KOPT-K1 (cell line): ENCODE measurements around the gene SMC1A.
"Not testable (repeated sequence)": the region's sequence is repeated elsewhere in the genome, so short reads cannot be mapped to it uniquely, and the experiment has no call there.

Experiments
- H3K27ac ChIP-seq: fragments of 200-600 bp; sonication (generic); 2 replicates; pipeline ENCODE4 v1.5.1; 2016; ENCODE audit warnings: antibody characterized with exemption, mild to moderate bottlenecking, low read depth, low read length; ENCODE audit not compliant: poor library complexity, severe bottlenecking
- H3K36me3 ChIP-seq: fragments of 200-600 bp; sonication (generic); 2 replicates; pipeline ENCODE4 v1.5.1; 2017; ENCODE audit warnings: antibody characterized with exemption, mild to moderate bottlenecking, low read length, moderate library complexity; ENCODE audit not compliant: insufficient read depth
- H3K9me3 ChIP-seq: fragments of 200-600 bp; sonication (generic); 2 replicates; pipeline ENCODE4 v1.5.1; 2017; ENCODE audit warnings: antibody characterized with exemption, low read length, mild to moderate bottlenecking; ENCODE audit not compliant: insufficient read depth, poor library complexity, severe bottlenecking

The SMC1A gene

DNA sequence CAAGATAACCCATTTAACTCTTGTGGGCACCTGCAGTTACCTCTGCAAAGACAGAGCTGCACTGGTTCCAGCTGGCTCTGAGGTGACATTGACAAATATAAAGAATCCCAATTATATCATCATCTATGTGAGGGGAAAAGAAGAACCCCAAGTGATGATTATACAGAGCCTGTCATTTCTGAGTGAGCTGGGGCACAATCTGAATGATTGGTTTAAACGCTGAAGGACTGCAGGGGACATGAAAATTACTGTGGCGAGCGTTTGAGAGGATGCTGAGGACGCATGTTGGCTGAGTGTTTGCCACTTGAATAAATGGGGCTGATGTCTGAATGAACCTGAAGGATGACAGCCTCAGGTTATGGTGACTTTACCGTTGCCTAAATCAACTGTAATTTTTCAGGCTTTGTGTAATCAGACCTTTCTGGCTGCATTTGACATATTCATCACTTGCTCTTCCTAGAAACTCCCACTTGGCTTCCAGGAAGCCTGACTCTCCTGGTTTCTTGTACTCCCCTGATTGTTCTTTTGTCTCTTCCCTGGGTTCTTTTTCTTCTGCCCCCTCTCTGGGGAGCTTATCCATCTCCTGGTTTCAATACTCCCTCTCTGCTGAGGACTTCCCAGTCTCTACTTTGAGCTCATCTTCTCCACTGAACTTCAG is 15.8 kb upstream of the SMC1A start:
- Histone ChIP-seq H3K9me3 (no peaks in the 10 kb centered on the region), H3K36me3 (no peaks in the 10 kb centered on the region), H3K27ac (no peak overlapping the region)

DNA sequence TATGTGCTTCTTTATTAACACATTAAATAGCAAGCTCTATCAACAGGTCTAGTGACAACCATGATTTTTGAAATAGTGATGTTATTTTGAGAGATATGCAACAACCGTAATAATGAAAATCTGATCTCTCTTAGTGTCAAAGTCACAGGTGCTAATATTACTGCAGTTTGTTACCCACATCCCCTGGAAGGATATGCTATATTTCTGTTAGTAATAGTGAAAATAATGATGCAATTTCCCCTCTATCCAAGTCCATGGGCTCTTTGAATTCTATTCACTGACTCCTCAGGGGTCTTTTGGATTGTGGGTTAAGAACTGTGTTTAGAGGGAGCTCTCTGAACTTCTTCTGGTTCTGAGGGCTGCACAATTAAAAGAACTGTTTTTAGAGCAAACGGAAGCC is 14.8 kb upstream of the SMC1A start:
- Histone ChIP-seq H3K9me3 (no peaks in the 10 kb centered on the region), H3K36me3 (peaks cover 2% of the 10 kb centered on the region; the same call in 1 of the 2 replicates), H3K27ac (no peak overlapping the region)

DNA sequence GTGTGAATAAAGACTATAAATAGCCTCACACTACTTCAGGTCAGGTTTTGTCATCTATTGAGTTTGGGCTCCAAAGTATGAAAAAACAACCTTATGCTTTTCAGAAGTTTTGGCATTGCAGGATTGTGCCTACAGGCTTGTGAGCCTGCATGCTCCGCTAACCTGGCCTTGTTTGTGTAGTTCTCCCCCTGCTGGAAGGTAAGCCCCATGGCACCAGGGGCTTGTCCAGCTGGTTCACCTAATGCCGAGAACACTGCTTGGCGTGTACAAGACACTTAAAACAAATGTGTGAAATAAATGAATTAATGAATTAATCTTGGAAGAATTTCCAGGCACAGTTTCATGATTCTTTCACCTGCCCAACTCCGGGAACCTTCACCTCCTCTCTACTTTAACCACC is 13.5 kb upstream of the SMC1A start:
- Histone ChIP-seq H3K36me3 (peaks cover 14% of the 10 kb centered on the region; the same call in 1 of the 2 replicates), H3K9me3 (no peaks in the 10 kb centered on the region), H3K27ac (no peak overlapping the region)

DNA sequence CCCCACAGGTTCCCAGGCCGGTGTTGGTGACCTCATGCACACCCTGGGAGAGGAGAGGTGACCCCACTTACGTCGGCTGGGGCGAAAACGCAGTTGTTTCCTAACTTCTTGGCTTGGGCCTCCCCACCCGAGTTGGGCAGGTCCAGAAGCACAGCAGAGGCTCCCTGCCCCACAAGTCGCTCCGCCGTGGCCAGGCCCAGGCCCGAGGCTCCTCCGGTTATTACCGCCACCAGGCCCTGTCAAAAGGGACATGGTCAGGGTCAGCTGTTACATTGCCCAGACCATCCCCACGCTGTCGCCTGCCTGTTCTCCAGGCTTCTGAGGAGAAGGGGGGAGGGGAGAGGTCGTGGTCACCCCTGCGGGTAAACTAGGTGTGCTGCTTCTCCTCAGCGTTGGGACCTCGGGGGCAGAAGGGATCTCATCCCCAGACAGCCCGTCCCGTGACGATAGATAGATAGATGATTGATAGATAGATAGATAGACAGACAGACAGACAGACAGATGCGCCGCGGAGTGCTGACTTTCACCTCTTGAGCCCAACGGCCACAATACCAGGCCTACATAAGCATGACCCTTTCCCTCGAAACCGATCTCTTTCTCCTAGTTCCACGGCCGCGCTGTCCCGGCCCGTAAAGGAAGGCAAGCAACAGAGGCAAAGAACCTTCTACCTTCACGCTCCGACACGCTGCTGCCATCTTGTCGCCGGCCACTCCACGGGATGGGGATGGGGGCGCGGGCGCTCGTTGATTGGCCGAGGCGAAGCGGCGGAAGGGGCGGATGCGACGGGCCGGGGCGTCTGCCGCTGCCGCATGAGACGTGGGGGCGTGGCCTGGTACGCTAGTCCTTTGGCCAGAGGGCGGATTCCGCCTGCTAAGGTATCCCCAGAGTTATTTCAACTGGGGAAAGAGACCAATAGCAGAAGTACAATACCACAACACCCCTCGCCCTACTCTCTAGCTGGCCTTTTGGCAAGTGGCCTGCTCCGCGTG is 11.5 kb upstream of the SMC1A start, which contains the start of gene HSD17B10:
Gene HSD17B10, minus strand, starts transcription at position 720 of the 989 bp plus-strand sequence. Its CDS starts 25 bp downstream, at position 695.
- no peaks in the 10 kb centered on the region for H3K9me3 ChIP-seq

DNA sequence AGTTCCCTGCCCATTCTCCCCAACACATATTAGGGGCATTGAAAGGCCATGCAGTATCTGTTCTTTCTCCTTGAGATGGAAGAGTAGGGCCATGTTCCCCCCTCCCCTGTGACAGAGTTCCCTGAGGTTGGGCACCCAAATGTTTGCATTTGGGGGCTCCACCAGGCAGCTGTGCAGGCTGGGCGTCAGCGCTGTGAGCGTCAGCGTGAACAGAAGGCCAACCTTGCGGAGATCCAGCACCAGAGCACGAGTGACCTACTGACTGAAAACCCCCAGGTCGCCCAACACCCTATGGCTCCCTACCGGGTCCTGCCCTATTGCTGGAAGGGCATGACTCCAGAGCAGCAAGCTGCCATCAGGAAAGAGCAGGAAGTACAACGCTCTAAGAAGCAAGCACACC is 7.8 kb upstream of the SMC1A start:
- no peak overlapping the region for H3K27ac ChIP-seq
- peaks cover 33% of the 10 kb centered on the region; the same call in 1 of the 2 replicates for H3K36me3 ChIP-seq
- no peaks in the 10 kb centered on the region for H3K9me3 ChIP-seq

More for the DNA sequence above, 11.5 kb upstream of the SMC1A start, which contains the start of gene HSD17B10:
- Histone ChIP-seq H3K36me3 (peaks cover 33% of the 10 kb centered on the region; the same call in 1 of the 2 replicates), H3K27ac (peak within 1 kb of the TSS; percentile 65)

DNA sequence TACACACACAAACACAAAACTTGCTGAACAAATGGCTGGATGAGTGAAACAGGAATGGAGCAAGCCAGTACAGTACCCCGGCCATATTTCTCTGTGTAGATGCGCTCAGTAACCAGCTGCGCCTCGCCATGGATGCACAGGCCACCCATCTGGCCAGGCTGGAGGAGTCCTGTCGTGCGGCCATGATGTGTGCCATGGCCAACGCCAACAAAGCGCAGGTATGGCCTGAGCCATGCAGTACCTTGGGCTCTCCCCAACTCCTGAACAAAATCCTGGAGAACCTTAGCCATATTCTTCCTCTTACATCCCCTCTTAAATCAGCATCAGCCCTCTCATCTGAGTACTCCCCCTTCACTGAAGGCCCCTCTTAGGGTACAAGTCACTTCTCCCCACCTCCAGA is 7.3 kb upstream of the SMC1A start:
- Histone ChIP-seq H3K9me3 (no peaks in the 10 kb centered on the region), H3K36me3 (peaks cover 33% of the 10 kb centered on the region; the same call in 1 of the 2 replicates), H3K27ac (no peak overlapping the region)

DNA sequence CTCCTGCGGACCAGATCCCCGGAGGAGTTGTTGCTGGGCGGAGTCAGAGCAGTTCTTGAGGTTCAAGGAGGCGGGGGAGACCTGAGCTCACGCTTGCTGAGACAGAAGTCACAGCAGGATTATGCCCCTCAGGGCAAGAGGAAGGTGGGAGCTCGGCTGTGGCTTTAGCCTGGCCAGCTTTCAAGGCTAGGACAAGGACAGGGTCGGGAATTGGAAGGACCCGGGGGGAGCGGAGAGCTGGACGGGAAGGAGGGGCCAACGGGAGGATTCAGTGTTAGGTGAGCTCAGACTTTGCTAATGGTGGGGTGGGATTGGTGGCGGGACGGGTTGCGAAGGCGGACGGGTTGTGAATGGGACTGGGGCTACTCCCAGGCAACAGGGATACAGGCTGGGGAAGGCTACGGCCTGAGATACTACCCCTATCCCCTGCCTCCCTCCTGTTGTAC is 430 bp upstream of the SMC1A start, which contains the start of gene RIBC1:
Gene RIBC1, plus strand, starts transcription at position 13 of the 446 bp plus-strand sequence. CDS start 3,404 bp downstream, outside the sequence.
- no peaks in the 10 kb centered on the region for H3K9me3 ChIP-seq
- H3K27ac ChIP-seq: peak within 1 kb of the TSS; percentile 94
- H3K36me3 ChIP-seq: peaks cover 9% of the 10 kb centered on the region

DNA sequence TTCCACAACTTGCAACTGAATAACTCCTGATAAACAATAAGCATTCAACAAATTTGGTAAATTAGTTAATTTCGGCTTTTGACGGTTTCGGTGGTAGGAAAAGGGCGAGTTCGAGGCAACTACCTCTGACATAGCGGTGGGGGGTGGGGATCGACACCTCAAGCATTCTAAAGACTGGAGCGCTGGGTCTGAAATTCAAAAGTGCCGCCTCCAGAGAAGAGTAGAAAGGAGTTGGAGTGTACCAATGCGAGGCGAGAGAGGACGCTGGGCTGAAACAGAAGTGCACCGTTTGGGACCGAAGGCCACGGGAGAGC is 725 bp downstream of the SMC1A start:
- H3K36me3 ChIP-seq: peaks cover 20% of the 10 kb centered on the region
- peak overlapping the region; percentile 94 for H3K27ac ChIP-seq
- H3K9me3 ChIP-seq: no peaks in the 10 kb centered on the region

DNA sequence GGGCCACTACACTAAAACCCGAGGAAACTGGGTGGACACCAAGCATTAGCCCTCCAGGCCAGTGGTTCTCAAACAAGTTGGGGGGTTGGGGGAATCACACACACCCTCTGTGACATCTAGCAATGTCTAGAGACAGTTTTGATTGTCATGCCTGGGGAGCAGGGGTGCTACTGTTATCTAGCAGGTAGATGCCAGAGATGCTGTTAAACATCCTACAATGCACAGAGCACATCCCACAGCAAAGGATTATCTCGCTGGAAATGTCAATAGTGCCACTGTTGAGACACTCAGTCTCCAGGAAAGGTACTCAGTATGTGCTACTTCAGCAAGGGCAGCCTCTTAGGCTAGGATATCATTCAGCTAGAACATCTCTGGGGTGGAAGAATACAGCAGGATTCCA is 1.3 kb downstream of the SMC1A start:
- Histone ChIP-seq H3K36me3 (peaks cover 20% of the 10 kb centered on the region), H3K9me3 (no peaks in the 10 kb centered on the region), H3K27ac (peak overlapping the region; percentile 94)

DNA sequence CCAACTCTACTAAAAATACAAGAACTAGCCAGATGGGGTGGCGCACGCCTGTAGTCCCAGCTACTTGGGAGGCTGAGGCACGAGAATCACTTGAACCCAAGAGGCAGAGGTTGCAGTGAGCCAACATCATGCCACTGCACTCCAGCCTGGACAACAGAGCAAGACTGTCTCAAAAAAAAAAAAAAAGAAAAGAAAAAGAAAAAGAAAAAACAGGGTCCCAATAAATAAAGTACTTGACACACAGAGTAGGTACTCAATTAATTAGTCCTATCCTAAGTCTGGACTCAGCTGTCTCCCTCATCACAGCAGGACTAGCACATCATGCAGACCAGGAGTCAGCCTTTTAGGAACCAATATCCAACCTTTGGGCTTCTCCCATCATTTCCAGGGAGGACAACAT is 2.1 kb downstream of the SMC1A start:
- H3K9me3 ChIP-seq, H3K27ac ChIP-seq: not testable (repeated sequence)
- peaks cover 22% of the 10 kb centered on the region for H3K36me3 ChIP-seq

DNA sequence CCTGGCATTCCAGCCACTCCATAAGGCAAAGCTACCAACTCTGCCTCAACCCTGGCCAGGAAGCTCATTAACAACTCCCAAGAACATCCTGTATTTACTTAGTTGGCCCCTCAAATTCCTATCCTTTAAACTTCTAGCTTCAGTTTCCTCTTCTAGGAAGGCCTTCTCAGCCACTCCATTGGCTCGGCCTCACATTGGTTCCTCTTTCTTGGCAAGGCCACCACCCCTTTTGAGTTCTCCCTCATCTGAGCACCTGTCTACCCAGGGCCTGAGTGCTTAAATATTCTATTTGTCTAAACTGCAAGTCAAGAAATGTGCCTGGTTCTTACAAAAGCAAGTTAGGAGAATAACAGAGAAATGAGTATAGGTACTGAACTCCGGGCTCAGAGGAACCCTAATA is 10.0 kb downstream of the SMC1A start:
- Histone ChIP-seq H3K36me3 (peaks cover 87% of the 10 kb centered on the region), H3K27ac (no peak overlapping the region), H3K9me3 (no peaks in the 10 kb centered on the region)

DNA sequence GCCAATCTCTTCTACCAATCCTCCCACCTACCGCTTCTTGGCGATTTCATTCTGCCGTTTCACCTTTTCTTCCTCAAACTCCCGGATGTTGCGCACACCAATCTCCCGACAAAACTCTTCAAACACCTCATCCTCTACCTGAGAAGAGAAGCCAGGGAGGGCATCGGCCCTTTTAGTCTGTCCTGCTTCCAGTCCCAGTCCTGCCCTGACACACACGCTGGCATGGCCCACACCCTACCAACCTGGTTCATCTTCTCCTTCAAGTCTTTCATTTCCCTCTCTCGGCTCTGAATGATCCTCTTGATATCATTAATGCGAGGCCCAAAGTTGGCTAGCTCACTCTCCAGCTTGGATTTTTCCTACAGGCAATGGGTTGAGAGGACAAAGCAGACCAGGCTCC is 18.9 kb downstream of the SMC1A start:
- H3K9me3 ChIP-seq: no peaks in the 10 kb centered on the region
- H3K27ac ChIP-seq: no peak overlapping the region
- H3K36me3 ChIP-seq: peaks cover 97% of the 10 kb centered on the region

DNA sequence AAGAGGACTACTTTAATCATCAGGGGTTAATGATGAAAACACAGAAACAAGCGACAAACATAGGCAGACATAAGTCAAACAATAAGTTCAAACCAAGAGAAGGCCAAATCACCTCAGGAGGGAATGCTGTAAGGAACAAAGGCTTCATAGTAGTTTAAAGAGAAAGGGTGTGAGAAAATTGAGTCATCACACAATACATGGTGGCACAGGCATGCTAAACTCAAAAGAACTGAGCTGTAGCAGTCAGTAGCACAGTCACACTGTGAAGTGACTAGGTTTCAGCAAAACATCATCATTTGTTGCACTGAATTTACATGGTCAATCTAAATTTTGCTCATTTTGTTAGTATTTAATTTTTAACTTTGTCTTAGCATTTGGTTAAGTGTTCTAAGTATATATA is 24.2 kb downstream of the SMC1A start:
- no peaks in the 10 kb centered on the region for H3K9me3 ChIP-seq
- H3K36me3 ChIP-seq: peaks cover 96% of the 10 kb centered on the region
- H3K27ac ChIP-seq: no peak overlapping the region

DNA sequence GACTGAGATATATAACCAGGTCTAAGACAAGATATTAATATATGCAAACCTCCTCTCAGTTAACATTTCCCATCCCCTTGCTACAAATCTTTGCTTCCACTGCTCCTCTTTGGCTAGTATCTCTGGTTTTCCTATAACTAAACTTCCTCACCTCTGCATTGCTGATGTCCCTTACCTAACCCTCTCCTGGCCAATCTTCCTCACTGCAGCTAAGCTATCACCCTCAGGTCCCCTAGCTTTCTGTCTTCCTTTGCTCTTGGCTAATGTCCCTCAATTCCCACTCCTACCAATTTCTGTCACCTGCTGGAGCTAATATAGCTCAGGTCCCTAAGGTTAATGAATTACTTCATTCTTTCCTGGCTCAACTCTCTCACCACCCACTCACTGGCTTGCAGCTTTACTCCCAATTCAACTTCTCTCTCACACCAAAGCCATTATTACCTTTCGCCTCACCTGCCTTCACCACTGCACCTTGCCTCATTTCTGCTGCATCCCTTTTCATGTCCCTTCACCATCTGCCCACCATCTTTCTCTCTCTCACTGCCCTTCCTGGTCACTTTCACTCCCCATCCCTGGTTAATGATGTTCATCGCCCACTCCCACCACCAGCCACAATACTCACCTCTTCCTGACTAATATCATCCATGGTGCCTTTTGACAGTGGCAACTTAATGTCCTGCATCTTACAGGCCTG is 26.7 kb downstream of the SMC1A start:
- H3K27ac ChIP-seq: no peak overlapping the region
- peaks cover 91% of the 10 kb centered on the region for H3K36me3 ChIP-seq
- no peaks in the 10 kb centered on the region for H3K9me3 ChIP-seq
